Astrocyte (in vitro differentiated cells and primary cell): Measurements from ENCODE around the gene RALY.

Experiments used
- CTCF ChIP-seq: IDR thresholded peaks from 2 replicates; pipeline ENCODE4 v1.5.1; 2011; ENCODE audit warnings: low read depth, mild to moderate bottlenecking, inconsistent platforms, low read length, moderate library complexity; ENCODE audit not compliant: insufficient read depth
- EZH2 ChIP-seq: IDR thresholded peaks from 2 replicates; pipeline ENCODE4 v1.6.1; 2012; ENCODE audit warnings: mild to moderate bottlenecking, low read length, inconsistent platforms; ENCODE audit not compliant: insufficient read depth

GRCh38 chr20:34072076-34072475 lies 78.4 kb downstream of the RALY start:
- no peak for TF ChIP-seq CTCF
- no peak for TF ChIP-seq EZH2
